ENCODE measurements around the gene RAB30.

RAB30 gene

GRCh38 chr11:83004746-83005556, 66.7 kb downstream of the RAB30 start:
- in situ Hi-C loops (cut with MboI; ENCODE audit: low sequenced_read_pairs, unreplicated experiment) = no loop called here
- TF ChIP-seq CTCF (IDR thresholded peaks at IDR 0.05; ENCODE audit: borderline replicate concordance, control extremely low read depth, extremely low read depth, insufficient read depth, missing control alignments) = no peak
- DNase-seq (ENCODE audit: low spot score) = no peak

DNA sequence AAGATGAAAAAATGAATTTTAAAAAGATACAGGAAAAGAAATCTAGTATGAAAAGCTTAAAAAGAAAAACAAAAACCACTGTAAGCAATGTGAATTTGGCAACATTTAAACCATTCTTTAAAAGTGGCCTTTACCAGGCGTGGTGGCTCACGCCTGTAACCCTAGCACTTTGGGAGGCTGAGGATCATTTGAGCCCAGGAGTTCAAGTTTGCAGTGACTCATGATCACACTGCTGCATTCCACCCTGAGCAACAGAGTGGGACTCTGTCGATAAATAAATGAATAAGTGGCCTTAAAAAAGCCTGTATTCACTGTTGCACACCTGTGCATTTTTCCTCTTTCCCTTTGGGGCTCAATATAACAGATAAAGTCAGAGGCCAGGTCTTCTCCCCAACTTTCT, 69.2 kb downstream of the RAB30 start:
- no peak for DNase-seq (ENCODE audit: low spot score)
- TF ChIP-seq CTCF (IDR thresholded peaks at IDR 0.05; ENCODE audit: borderline replicate concordance, control extremely low read depth, extremely low read depth, insufficient read depth, missing control alignments) = no peak
- in situ Hi-C loops (cut with MboI; ENCODE audit: low sequenced_read_pairs, unreplicated experiment) = no loop called here

- no peak for DNase-seq (ENCODE audit: low spot score)
- in situ Hi-C loops (cut with MboI; ENCODE audit: low sequenced_read_pairs, unreplicated experiment) = no loop called here
- no peak for TF ChIP-seq CTCF (IDR thresholded peaks at IDR 0.05; ENCODE audit: borderline replicate concordance, control extremely low read depth, extremely low read depth, insufficient read depth, missing control alignments)
Measured at GRCh38 chr11:83002053-83002452, 69.6 kb downstream of the RAB30 start.

DNA sequence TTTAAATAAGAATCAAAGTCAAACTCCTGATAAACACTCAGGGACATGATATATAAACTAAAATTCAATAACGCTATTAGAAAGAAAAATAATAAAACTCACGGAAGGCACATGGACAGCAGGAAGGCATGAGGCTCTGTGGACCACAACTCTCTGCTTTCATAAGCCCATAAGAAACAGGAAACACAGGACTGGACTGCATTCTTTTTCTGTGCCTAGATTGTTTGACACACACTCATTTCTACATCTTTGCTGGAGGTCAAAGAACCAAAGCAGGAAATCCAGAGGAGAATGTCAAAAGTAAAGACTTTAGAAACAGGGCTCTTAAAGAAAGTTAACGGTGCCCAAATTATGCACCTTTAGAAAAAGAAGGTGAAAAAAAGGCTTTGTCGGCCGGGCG, 71.3 kb downstream of the RAB30 start:
- in situ Hi-C loops (cut with MboI; ENCODE audit: low sequenced_read_pairs, unreplicated experiment) = no loop called here
- no peak for DNase-seq (ENCODE audit: low spot score)
- no peak for TF ChIP-seq CTCF (IDR thresholded peaks at IDR 0.05; ENCODE audit: borderline replicate concordance, control extremely low read depth, extremely low read depth, insufficient read depth, missing control alignments)

GRCh38 chr11:82999232-82999631, 72.5 kb downstream of the RAB30 start:
- DNase-seq (ENCODE audit: low spot score) = no peak
- TF ChIP-seq CTCF (IDR thresholded peaks at IDR 0.05; ENCODE audit: borderline replicate concordance, control extremely low read depth, extremely low read depth, insufficient read depth, missing control alignments) = no peak
- in situ Hi-C loops (cut with MboI; ENCODE audit: low sequenced_read_pairs, unreplicated experiment) = no loop called here

- in situ Hi-C loops (cut with MboI; ENCODE audit: low sequenced_read_pairs, unreplicated experiment) = no loop called here
- no peak for DNase-seq (ENCODE audit: low spot score)
- TF ChIP-seq CTCF (IDR thresholded peaks at IDR 0.05; ENCODE audit: borderline replicate concordance, control extremely low read depth, extremely low read depth, insufficient read depth, missing control alignments) = no peak
Measured at GRCh38 chr11:82998697-82999096, 73.0 kb downstream of the RAB30 start.
